Naive thymus-derived CD4-positive, alpha-beta T cell (primary cell): ENCODE measurements around the gene GUCA1C. TPM values are rescaled to one million over a fixed set of nuclear protein-coding genes. Genes with fewer than 3 reads are reported as not detected.

Source experiments
- ATAC-seq: fragments of 150-1000 bp; cut with Tn5 transposase; 2 replicates; pipeline ENCODE4 v1.10.0; 2021; ENCODE audit warnings: mild to moderate bottlenecking, moderate library complexity
- CTCF ChIA-PET: fragments of 350-600 bp; sonication (Branson Sonifier 250); formaldehyde crosslinking; loops from one replicate; lab custom pipeline; 2021; ENCODE audit warnings: antibody characterized with exemption; lab: Charles Lee
- POLR2A ChIA-PET: fragments of 350-600 bp; sonication (Branson Sonifier 250); formaldehyde crosslinking; loops from one replicate; lab custom pipeline; 2021; ENCODE audit warnings: antibody characterized with exemption, inconsistent platforms; lab: Charles Lee
- DNase-seq, 9 donors: peaks; one replicate each; pipeline versions ENCODE4 v3.0.0 to v3.0.0-alpha.2; 2020 to 2022; ENCODE audit warnings: mixed read lengths in 1 of 9
- H3K27ac ChIP-seq: one replicate; pipeline ENCODE4 v1.7.0; 2013; ENCODE audit warnings: mild to moderate bottlenecking, low read depth, low read length, moderate library complexity
- H3K27me3 ChIP-seq, 2 donors: one replicate each; pipeline ENCODE4 v1.7.0; 2013; ENCODE audit warnings: low read length in 2 of 2, mild to moderate bottlenecking in 2 of 2, moderate library complexity in 2 of 2; ENCODE audit not compliant: control insufficient read depth in 2 of 2, insufficient read depth in 2 of 2
- H3K36me3 ChIP-seq, 3 experiments: 1 replicate in 2 of 3; 2 replicates in 1 of 3; pipeline ENCODE4 v1.7.0; 2013; ENCODE audit warnings: low read length in 3 of 3, mild to moderate bottlenecking in 3 of 3, moderate library complexity in 1 of 3; ENCODE audit not compliant: insufficient read depth in 3 of 3, control insufficient read depth in 2 of 3
- H3K4me1 ChIP-seq, 2 donors: one replicate each; pipeline ENCODE4 v1.7.0; 2013; ENCODE audit warnings: low read length in 2 of 2, mild to moderate bottlenecking in 2 of 2, moderate library complexity in 1 of 2; ENCODE audit not compliant: control insufficient read depth in 2 of 2, insufficient read depth in 2 of 2
- H3K4me3 ChIP-seq: 2 replicates; pipeline ENCODE4 v1.7.0; 2013; ENCODE audit warnings: mild to moderate bottlenecking, low read length
- H3K9me3 ChIP-seq, 3 experiments: 1 replicate in 2 of 3; 2 replicates in 1 of 3; pipeline ENCODE4 v1.7.0; 2013; ENCODE audit warnings: low read length in 3 of 3; ENCODE audit not compliant: control insufficient read depth in 2 of 3
- H3K27ac Mint-ChIP-seq, 9 donors: one replicate each; pipeline ENCODE4 v1.8.0; 2020 to 2022; ENCODE audit warnings: mixed read lengths in 9 of 9, mild to moderate bottlenecking in 8 of 9, moderate library complexity in 5 of 9, inconsistent platforms in 2 of 9
- H3K27me3 Mint-ChIP-seq, 5 donors: one replicate each; pipeline ENCODE4 v1.8.0; 2021 to 2022; ENCODE audit warnings: mixed read lengths in 5 of 5, mild to moderate bottlenecking in 1 of 5
- H3K36me3 Mint-ChIP-seq, 5 donors: one replicate each; pipeline ENCODE4 v1.8.0; 2020 to 2022; ENCODE audit warnings: mixed read lengths in 5 of 5, mild to moderate bottlenecking in 3 of 5, inconsistent platforms in 1 of 5
- H3K4me1 Mint-ChIP-seq, 7 donors: one replicate each; pipeline ENCODE4 v1.8.0; 2020 to 2022; ENCODE audit warnings: mixed read lengths in 7 of 7, mild to moderate bottlenecking in 3 of 7, inconsistent platforms in 1 of 7
- H3K4me3 Mint-ChIP-seq, 10 donors: one replicate each; pipeline ENCODE4 v1.8.0; 2020 to 2022; ENCODE audit warnings: mild to moderate bottlenecking in 10 of 10, mixed read lengths in 10 of 10, moderate library complexity in 6 of 10, inconsistent platforms in 2 of 10
- H3K9me3 Mint-ChIP-seq, 11 donors: one replicate each; pipeline ENCODE4 v1.8.0; 2020 to 2022; ENCODE audit warnings: mixed read lengths in 11 of 11, mild to moderate bottlenecking in 4 of 11, inconsistent platforms in 1 of 11, moderate library complexity in 1 of 11
- intact Hi-C, 2 donors: fragments of 100-400 bp; cut with micrococcal nuclease; formaldehyde crosslinking; loops; one replicate each; pipeline ENCODE4 v1.15.1; 2023
- polyA plus RNA-seq, 2 donors: library from polyadenylated mRNA; unstranded; fragments of 300-500 nt; fragmentation: Illumina TruSeq; gene quantifications; one replicate each; pipeline ENCODE4 v1.2.3, GENCODE V29; 2021
- total RNA-seq, 6 experiments: library from RNA in 5 of 6; stranded (reverse) in 5 of 6; gene quantifications; 1 replicate in 5 of 6; 2 replicates in 1 of 6; pipeline ENCODE4 v1.2.3 and lab custom pipeline; 2021 to 2026

GUCA1C gene
- not detected for total RNA-seq
- polyA plus RNA-seq, result not detected
- total RNA-seq (lab: John Stamatoyannopoulos, UW), result not detected

- Histone ChIP-seq H3K4me3 (no peak within 1 kb of the TSS), H3K36me3 (no peaks in the 10 kb centered on the region), H3K27me3 (peaks cover 0 to 4% of the 10 kb centered on the region in 2 donors), H3K27ac (no peak within 1 kb of the TSS), H3K4me1 (no peaks in the 10 kb centered on the region), H3K9me3 (no peaks in the 10 kb centered on the region)
- ChIA-PET POLR2A (no interaction called here), CTCF (no interaction called here)
- Mint-ChIP-seq H3K36me3 (no peaks in the 10 kb centered on the region), H3K27ac (no peak within 1 kb of the TSS), H3K27me3 (peaks cover 4 to 24% (median 14%) of the 10 kb centered on the region in 5 donors), H3K9me3 (no peaks in the 10 kb centered on the region), H3K4me3 (no peak within 1 kb of the TSS), H3K4me1 (no peaks in the 10 kb centered on the region)
- no peak for ATAC-seq
- intact Hi-C loops, result no loop called here
- no peak for DNase-seq
These were observed at the start of gene GUCA1C for GRCh38 chr3:108953700-108954099. Gene GUCA1C, minus strand, starts transcription at chr3:108953879. Its CDS starts 117 bp downstream, at chr3:108953762.

- H3K9me3 Mint-ChIP-seq, result no peaks in the 10 kb centered on the region
- H3K27me3 Mint-ChIP-seq, result peaks cover 0 to 20% (median 15%) of the 10 kb centered on the region in 5 donors
- H3K4me3 ChIP-seq, result no peak overlapping the region
- no peaks in the 10 kb centered on the region for H3K36me3 ChIP-seq
- ATAC-seq (no peak), DNase-seq (no peak)
- POLR2A ChIA-PET, result no interaction called here
- intact Hi-C loops, result no loop called here
- CTCF ChIA-PET, result no interaction called here
- no peaks in the 10 kb centered on the region for H3K4me1 Mint-ChIP-seq
- no peak overlapping the region for H3K4me3 Mint-ChIP-seq
- H3K27ac Mint-ChIP-seq, result no peak overlapping the region
- no peaks in the 10 kb centered on the region for H3K4me1 ChIP-seq
- H3K27me3 ChIP-seq, result no peaks in the 10 kb centered on the region
- no peaks in the 10 kb centered on the region for H3K9me3 ChIP-seq
- H3K36me3 Mint-ChIP-seq, result no peaks in the 10 kb centered on the region
- no peak overlapping the region for H3K27ac ChIP-seq
These were observed 44.8 kb upstream of the GUCA1C start for GRCh38 chr3:108998436-108998835.

GRCh38 chr3:108985844-108986243, 32.2 kb upstream of the GUCA1C start:
- H3K27me3 Mint-ChIP-seq, result peaks cover 4 to 28% (median 24%) of the 10 kb centered on the region in 5 donors
- intact Hi-C loops, result no loop called here
- Histone ChIP-seq H3K4me3 (no peak overlapping the region), H3K36me3 (no peaks in the 10 kb centered on the region), H3K27me3 (no peaks in the 10 kb centered on the region), H3K4me1 (no peaks in the 10 kb centered on the region), H3K27ac (no peak overlapping the region), H3K9me3 (no peaks in the 10 kb centered on the region)
- no peaks in the 10 kb centered on the region for H3K4me1 Mint-ChIP-seq
- H3K27ac Mint-ChIP-seq, result no peak overlapping the region
- ChIA-PET CTCF (no interaction called here), POLR2A (no interaction called here)
- ATAC-seq, result no peak
- H3K4me3 Mint-ChIP-seq, result no peak overlapping the region
- H3K36me3 Mint-ChIP-seq, result no peaks in the 10 kb centered on the region
- no peak for DNase-seq
- peaks cover 0 to 3% (median 0%) of the 10 kb centered on the region in 11 donors for H3K9me3 Mint-ChIP-seq

- H3K4me1 Mint-ChIP-seq, result no peaks in the 10 kb centered on the region
- Histone ChIP-seq H3K27ac (no peak overlapping the region), H3K36me3 (no peaks in the 10 kb centered on the region), H3K4me3 (no peak overlapping the region), H3K9me3 (no peaks in the 10 kb centered on the region), H3K4me1 (no peaks in the 10 kb centered on the region), H3K27me3 (no peaks in the 10 kb centered on the region)
- no peak for DNase-seq
- H3K27ac Mint-ChIP-seq, result no peak overlapping the region
- H3K4me3 Mint-ChIP-seq, result no peak overlapping the region
- no peak for ATAC-seq
- ChIA-PET CTCF (no interaction called here), POLR2A (no interaction called here)
- intact Hi-C loops, result no loop called here
- H3K9me3 Mint-ChIP-seq, result no peaks in the 10 kb centered on the region
- no peaks in the 10 kb centered on the region for H3K36me3 Mint-ChIP-seq
- H3K27me3 Mint-ChIP-seq, result peaks cover 12 to 28% (median 25%) of the 10 kb centered on the region in 5 donors
These were observed 29.4 kb upstream of the GUCA1C start for GRCh38 chr3:108983051-108983450.

- no peak for DNase-seq
- no peaks in the 10 kb centered on the region for H3K36me3 ChIP-seq
- H3K4me3 Mint-ChIP-seq, result no peak overlapping the region
- peaks cover 0 to 6% (median 1%) of the 10 kb centered on the region in 7 donors for H3K4me1 Mint-ChIP-seq
- H3K9me3 Mint-ChIP-seq, result peaks cover 0 to 1% (median 0%) of the 10 kb centered on the region in 11 donors
- ChIA-PET POLR2A (no interaction called here), CTCF (no interaction called here)
- no peaks in the 10 kb centered on the region for H3K27me3 ChIP-seq
- H3K27ac Mint-ChIP-seq, result no peak overlapping the region
- no peak overlapping the region for H3K27ac ChIP-seq
- H3K27me3 Mint-ChIP-seq, result peaks cover 0 to 15% (median 8%) of the 10 kb centered on the region in 5 donors
- no peaks in the 10 kb centered on the region for H3K36me3 Mint-ChIP-seq
- H3K4me3 ChIP-seq, result no peak overlapping the region
- H3K4me1 ChIP-seq, result no peaks in the 10 kb centered on the region
- no peak for ATAC-seq
- intact Hi-C loops, result no loop called here
- H3K9me3 ChIP-seq, result no peaks in the 10 kb centered on the region
These were observed 22.4 kb upstream of the GUCA1C start for GRCh38 chr3:108976058-108976457.

- H3K27ac Mint-ChIP-seq, result no peak overlapping the region
- Histone ChIP-seq H3K27me3 (no peaks in the 10 kb centered on the region), H3K36me3 (no peaks in the 10 kb centered on the region), H3K9me3 (no peaks in the 10 kb centered on the region), H3K4me1 (no peaks in the 10 kb centered on the region), H3K27ac (no peak overlapping the region), H3K4me3 (no peak overlapping the region)
- intact Hi-C loops, result no loop called here
- POLR2A ChIA-PET, result no interaction called here
- no peak overlapping the region for H3K4me3 Mint-ChIP-seq
- CTCF ChIA-PET, result no interaction called here
- H3K9me3 Mint-ChIP-seq, result peaks cover 0 to 1% (median 0%) of the 10 kb centered on the region in 11 donors
- H3K27me3 Mint-ChIP-seq, result peaks cover 0 to 10% (median 4%) of the 10 kb centered on the region in 5 donors
- ATAC-seq, result no peak
- no peaks in the 10 kb centered on the region for H3K36me3 Mint-ChIP-seq
- peaks cover 0 to 6% (median 1%) of the 10 kb centered on the region in 7 donors for H3K4me1 Mint-ChIP-seq
- DNase-seq, result no peak
These were observed 19.3 kb upstream of the GUCA1C start for GRCh38 chr3:108973019-108973418.

GRCh38 chr3:108972482-108972881, 18.8 kb upstream of the GUCA1C start:
- peaks cover 0 to 10% (median 4%) of the 10 kb centered on the region in 5 donors for H3K27me3 Mint-ChIP-seq
- no peaks in the 10 kb centered on the region for H3K36me3 ChIP-seq
- H3K27ac Mint-ChIP-seq, result no peak overlapping the region
- POLR2A ChIA-PET, result no interaction called here
- H3K36me3 Mint-ChIP-seq, result no peaks in the 10 kb centered on the region
- H3K9me3 ChIP-seq, result no peaks in the 10 kb centered on the region
- peaks cover 0 to 6% (median 1%) of the 10 kb centered on the region in 7 donors for H3K4me1 Mint-ChIP-seq
- intact Hi-C loops, result no loop called here
- H3K4me3 ChIP-seq, result no peak overlapping the region
- no peak for DNase-seq
- no peak for ATAC-seq
- no peaks in the 10 kb centered on the region for H3K4me1 ChIP-seq
- H3K9me3 Mint-ChIP-seq, result peaks cover 0 to 1% (median 0%) of the 10 kb centered on the region in 11 donors
- no peak overlapping the region for H3K4me3 Mint-ChIP-seq
- no peak overlapping the region for H3K27ac ChIP-seq
- H3K27me3 ChIP-seq, result no peaks in the 10 kb centered on the region
- CTCF ChIA-PET, result no interaction called here
